GM06990 (cell line): ENCODE measurements around the gene TRIM71.

Source experiments
- DNase-seq: peaks from one replicate; pipeline ENCODE4 v3.0.0-alpha.2; 2011; ENCODE audit not compliant: insufficient read length; ENCODE audit errors: extremely low read depth
- H3K27me3 ChIP-seq: replicated peaks from 2 replicates; pipeline ENCODE4 v1.6.0; 2011; ENCODE audit warnings: low read length; ENCODE audit not compliant: control insufficient read depth, insufficient read depth
- H3K36me3 ChIP-seq: 2 replicates; pipeline ENCODE4 v1.5.1; 2011; ENCODE audit warnings: low read length; ENCODE audit not compliant: control insufficient read depth, insufficient read depth
- H3K4me3 ChIP-seq: replicated peaks from 2 replicates; pipeline ENCODE4 v1.5.1; 2011; ENCODE audit warnings: low read depth, mild to moderate bottlenecking, control low read depth, low read length
- CTCF ChIP-seq: IDR thresholded peaks from 2 replicates; pipeline ENCODE4 v1.5.1; 2011; ENCODE audit warnings: low read length, control low read depth, mild to moderate bottlenecking, inconsistent platforms; ENCODE audit not compliant: insufficient read depth, poor library complexity, severe bottlenecking

The TRIM71 gene

GRCh38 chr3:32855350-32855953, 37.7 kb downstream of the TRIM71 start:
- Histone ChIP-seq H3K4me3 (no peak overlapping the region), H3K36me3 (no peaks in the 10 kb centered on the region), H3K27me3 (no peaks in the 10 kb centered on the region)
- DNase-seq = no peak
- no peak for TF ChIP-seq CTCF

DNA sequence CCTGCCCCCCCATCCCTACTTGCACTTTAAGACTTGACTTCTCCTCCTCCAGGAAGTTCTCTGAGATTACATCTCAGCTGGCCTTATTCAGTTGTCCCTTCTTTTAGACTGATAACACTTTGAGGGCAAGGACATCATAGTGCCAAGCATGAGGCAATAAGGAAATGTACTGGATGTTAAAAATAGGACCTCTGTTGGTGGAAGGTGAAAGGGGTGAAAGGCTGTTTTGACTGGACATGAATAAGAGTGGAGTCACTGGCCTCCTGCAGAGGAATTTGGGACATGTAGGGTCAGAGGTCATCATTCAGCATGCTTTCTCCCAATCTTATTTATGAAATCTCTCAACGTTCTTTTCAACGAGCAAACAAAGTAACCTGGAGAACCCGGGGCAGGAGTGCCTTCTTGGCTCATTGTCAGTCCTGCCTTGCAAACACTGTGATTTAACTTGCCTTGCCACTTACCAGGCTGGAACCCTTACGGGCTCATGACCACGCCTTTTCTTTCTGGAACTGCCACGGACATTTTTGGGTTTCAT, 38.6 kb downstream of the TRIM71 start:
- TF ChIP-seq CTCF = no peak
- no peaks in the 10 kb centered on the region for H3K36me3 ChIP-seq
- H3K4me3 ChIP-seq = no peak overlapping the region
- no peaks in the 10 kb centered on the region for H3K27me3 ChIP-seq
- no peak for DNase-seq

DNA sequence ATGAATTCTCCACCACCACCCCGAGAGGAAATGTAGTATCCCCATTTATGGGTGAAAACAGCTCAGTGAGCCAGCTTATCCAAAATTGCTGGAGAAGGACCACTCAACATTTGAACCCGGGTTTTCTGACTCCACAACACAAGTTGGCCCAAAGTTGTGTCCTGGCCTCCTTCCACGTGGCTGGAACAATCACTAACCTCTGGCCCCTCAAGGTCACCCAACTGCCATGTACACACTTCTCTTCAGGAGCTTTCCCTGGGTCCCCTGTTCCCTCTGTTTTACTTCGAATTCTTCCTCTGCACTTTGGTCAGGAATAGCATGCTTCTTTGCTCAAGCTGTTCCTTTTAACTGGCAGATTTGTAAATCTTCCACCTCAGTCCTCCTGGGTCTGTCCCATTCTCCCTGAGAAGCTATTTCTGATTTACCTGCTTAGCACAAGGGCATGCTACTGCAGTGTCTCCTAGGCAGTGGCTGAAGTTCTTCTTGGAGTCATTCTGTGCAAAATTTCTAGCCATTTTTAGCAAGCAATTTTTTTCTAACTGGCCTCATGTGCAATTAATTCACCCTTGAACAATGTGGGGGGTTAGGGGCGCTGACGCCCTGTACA, 39.2 kb downstream of the TRIM71 start:
- no peaks in the 10 kb centered on the region for H3K36me3 ChIP-seq
- DNase-seq = no peak
- no peaks in the 10 kb centered on the region for H3K27me3 ChIP-seq
- H3K4me3 ChIP-seq = no peak overlapping the region
- no peak for TF ChIP-seq CTCF

DNA sequence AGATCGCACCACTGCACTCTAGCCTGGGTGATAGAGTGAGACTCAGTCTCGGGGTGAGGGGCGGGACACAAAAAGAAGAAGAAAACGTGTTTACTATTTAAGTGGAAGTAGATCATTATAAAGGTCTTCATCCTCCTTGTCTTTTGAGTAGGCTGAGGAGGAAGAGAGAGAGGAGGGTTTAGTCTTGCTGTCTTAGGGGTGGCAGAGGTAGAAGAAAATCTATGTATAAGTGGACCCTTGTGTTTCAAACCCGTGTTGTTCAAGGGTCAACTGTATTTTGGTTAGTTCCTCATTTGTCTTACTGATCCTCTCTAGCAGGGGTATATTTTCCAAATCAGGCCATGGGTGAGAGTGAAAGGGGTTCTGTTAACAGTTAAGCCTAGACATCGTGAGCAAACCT, 40.1 kb downstream of the TRIM71 start:
- no peaks in the 10 kb centered on the region for H3K27me3 ChIP-seq
- no peak for DNase-seq
- no peaks in the 10 kb centered on the region for H3K36me3 ChIP-seq
- H3K4me3 ChIP-seq = no peak overlapping the region
- no peak for TF ChIP-seq CTCF

GRCh38 chr3:32859604-32860237, 41.9 kb downstream of the TRIM71 start:
- no peak for DNase-seq
- H3K4me3 ChIP-seq = no peak overlapping the region
- H3K36me3 ChIP-seq = no peaks in the 10 kb centered on the region
- H3K27me3 ChIP-seq = no peaks in the 10 kb centered on the region
- no peak for TF ChIP-seq CTCF
